ENCODE data around the gene ARHGEF25.
"Not testable (repeated sequence)": the region's sequence is repeated elsewhere in the genome, so short reads cannot be mapped to it uniquely, and the experiment has no call there.

The ARHGEF25 gene

GRCh38 chr12:57611108-57611826, at the start of gene ARHGEF25:
Gene ARHGEF25 (plus strand): TSS chr12:57611435. CDS start chr12:57611895, 460 bp downstream.
- peak; percentile 43 for DNase-seq (ENCODE audit: low read depth)

- DNase-seq (ENCODE audit: low read depth) = no peak
Observed at GRCh38 chr12:57563358-57563757, 47.9 kb upstream of the ARHGEF25 start.

GRCh38 chr12:57564178-57564740, 47.0 kb upstream of the ARHGEF25 start:
- DNase-seq (ENCODE audit: low read depth) = no peak

GRCh38 chr12:57568838-57569237, 42.4 kb upstream of the ARHGEF25 start:
- no peak for DNase-seq (ENCODE audit: low read depth)

GRCh38 chr12:57569858-57570257, 41.4 kb upstream of the ARHGEF25 start:
- DNase-seq (ENCODE audit: low read depth) = no peak

- DNase-seq (ENCODE audit: low read depth) = not testable (repeated sequence)
Observed at GRCh38 chr12:57570438-57570837, 40.8 kb upstream of the ARHGEF25 start.

- no peak for DNase-seq (ENCODE audit: low read depth)
Observed at GRCh38 chr12:57571926-57572762, 39.1 kb upstream of the ARHGEF25 start.

GRCh38 chr12:57574795-57575194, 36.4 kb upstream of the ARHGEF25 start:
- no peak for DNase-seq (ENCODE audit: low read depth)

GRCh38 chr12:57575771-57576612, 35.2 kb upstream of the ARHGEF25 start:
- DNase-seq (ENCODE audit: low read depth) = no peak

- no peak for DNase-seq (ENCODE audit: low read depth)
Observed at GRCh38 chr12:57576613-57577160, 34.5 kb upstream of the ARHGEF25 start.

GRCh38 chr12:57577981-57578758, 33.1 kb upstream of the ARHGEF25 start:
- DNase-seq (ENCODE audit: low read depth) = no peak

- DNase-seq (ENCODE audit: low read depth) = no peak
Observed at GRCh38 chr12:57579011-57579410, 32.2 kb upstream of the ARHGEF25 start.

- DNase-seq (ENCODE audit: low read depth) = no peak
Observed at GRCh38 chr12:57579677-57580465, 31.4 kb upstream of the ARHGEF25 start.

- DNase-seq (ENCODE audit: low read depth) = no peak
Observed at GRCh38 chr12:57580466-57580795, 30.8 kb upstream of the ARHGEF25 start.

- DNase-seq (ENCODE audit: low read depth) = no peak
Observed at GRCh38 chr12:57581802-57582201, 29.4 kb upstream of the ARHGEF25 start.

GRCh38 chr12:57582440-57582839, 28.8 kb upstream of the ARHGEF25 start:
- no peak for DNase-seq (ENCODE audit: low read depth)

- peak; percentile 41 for DNase-seq (ENCODE audit: low read depth)
Observed at GRCh38 chr12:57583008-57583831, 28.0 kb upstream of the ARHGEF25 start.

- no peak for DNase-seq (ENCODE audit: low read depth)
Observed at GRCh38 chr12:57584050-57584449, 27.2 kb upstream of the ARHGEF25 start.

- no peak for DNase-seq (ENCODE audit: low read depth)
Observed at GRCh38 chr12:57584690-57585089, 26.5 kb upstream of the ARHGEF25 start.
